ENCODE data around the gene DNAJA1.

DNAJA1 gene

GRCh38 chr9:33044677-33045282, 19.7 kb downstream of the DNAJA1 start:
- Histone ChIP-seq H3K36me3 (ENCODE audit: insufficient read depth, insufficient read length, low read length) (peaks cover 41% of the 10 kb centered on the region), H3K27me3 (ENCODE audit: insufficient read depth, insufficient read length) (no peaks in the 10 kb centered on the region), H3K9ac (ENCODE audit: insufficient read length, low read depth) (peak overlapping the region; percentile 75), H3K4me1 (ENCODE audit: insufficient read depth, insufficient read length) (no peaks in the 10 kb centered on the region), H3K9me3 (ENCODE audit: insufficient read depth, low read length) (no peaks in the 10 kb centered on the region), H3K4me3 (ENCODE audit: insufficient read length, low read depth) (peak overlapping the region; percentile 41)
- DNase-seq (ENCODE audit: low read depth, low spot score): peak; percentile 44
- TF ChIP-seq YY1 (IDR thresholded peaks at IDR 0.05; ENCODE audit: insufficient read depth, insufficient read length): no peak
- no peak for TF ChIP-seq ZNF274 (IDR thresholded peaks at IDR 0.05; ENCODE audit: low read depth, low read length)
- no peak for TF ChIP-seq SUZ12 (IDR thresholded peaks at IDR 0.05; ENCODE audit: extremely low read depth, insufficient read depth, insufficient read length)

GRCh38 chr9:33046061-33046460, 21.0 kb downstream of the DNAJA1 start:
- no peak for DNase-seq (ENCODE audit: low read depth, low spot score)
- TF ChIP-seq YY1 (IDR thresholded peaks at IDR 0.05; ENCODE audit: insufficient read depth, insufficient read length) (no peak), SUZ12 (IDR thresholded peaks at IDR 0.05; ENCODE audit: extremely low read depth, insufficient read depth, insufficient read length) (no peak), ZNF274 (IDR thresholded peaks at IDR 0.05; ENCODE audit: low read depth, low read length) (no peak)
- Histone ChIP-seq H3K4me3 (ENCODE audit: insufficient read length, low read depth) (no peak overlapping the region), H3K9ac (ENCODE audit: insufficient read length, low read depth) (no peak overlapping the region), H3K9me3 (ENCODE audit: insufficient read depth, low read length) (no peaks in the 10 kb centered on the region), H3K4me1 (ENCODE audit: insufficient read depth, insufficient read length) (no peaks in the 10 kb centered on the region), H3K36me3 (ENCODE audit: insufficient read depth, insufficient read length, low read length) (peaks cover 40% of the 10 kb centered on the region), H3K27me3 (ENCODE audit: insufficient read depth, insufficient read length) (no peaks in the 10 kb centered on the region)

- Histone ChIP-seq H3K36me3 (ENCODE audit: insufficient read depth, insufficient read length, low read length) (peaks cover 59% of the 10 kb centered on the region), H3K4me3 (ENCODE audit: insufficient read length, low read depth) (no peak overlapping the region), H3K27me3 (ENCODE audit: insufficient read depth, insufficient read length) (no peaks in the 10 kb centered on the region), H3K9ac (ENCODE audit: insufficient read length, low read depth) (no peak overlapping the region), H3K4me1 (ENCODE audit: insufficient read depth, insufficient read length) (no peaks in the 10 kb centered on the region), H3K9me3 (ENCODE audit: insufficient read depth, low read length) (no peaks in the 10 kb centered on the region)
- no peak for DNase-seq (ENCODE audit: low read depth, low spot score)
- TF ChIP-seq ZNF274 (IDR thresholded peaks at IDR 0.05; ENCODE audit: low read depth, low read length): no peak
- TF ChIP-seq SUZ12 (IDR thresholded peaks at IDR 0.05; ENCODE audit: extremely low read depth, insufficient read depth, insufficient read length): no peak
- TF ChIP-seq YY1 (IDR thresholded peaks at IDR 0.05; ENCODE audit: insufficient read depth, insufficient read length): no peak
Measured at GRCh38 chr9:33048054-33048465, 23.0 kb downstream of the DNAJA1 start.

- peaks cover 76% of the 10 kb centered on the region for H3K36me3 ChIP-seq (ENCODE audit: insufficient read depth, insufficient read length, low read length)
- DNase-seq (ENCODE audit: low read depth, low spot score): no peak
Measured at GRCh38 chr9:33049680-33050361, 24.7 kb downstream of the DNAJA1 start.

GRCh38 chr9:33051144-33051543, 26.1 kb downstream of the DNAJA1 start:
- TF ChIP-seq ZNF274 (IDR thresholded peaks at IDR 0.05; ENCODE audit: low read depth, low read length): no peak
- no peak for TF ChIP-seq SUZ12 (IDR thresholded peaks at IDR 0.05; ENCODE audit: extremely low read depth, insufficient read depth, insufficient read length)
- TF ChIP-seq YY1 (IDR thresholded peaks at IDR 0.05; ENCODE audit: insufficient read depth, insufficient read length): no peak
- DNase-seq (ENCODE audit: low read depth, low spot score): no peak
- H3K36me3 ChIP-seq (ENCODE audit: insufficient read depth, insufficient read length, low read length): peaks cover 86% of the 10 kb centered on the region

More at GRCh38 chr9:33049680-33050361, 24.7 kb downstream of the DNAJA1 start:
- Histone ChIP-seq H3K4me1 (ENCODE audit: insufficient read depth, insufficient read length) (no peaks in the 10 kb centered on the region), H3K27me3 (ENCODE audit: insufficient read depth, insufficient read length) (no peaks in the 10 kb centered on the region), H3K4me3 (ENCODE audit: insufficient read length, low read depth) (no peak overlapping the region), H3K9ac (ENCODE audit: insufficient read length, low read depth) (no peak overlapping the region), H3K9me3 (ENCODE audit: insufficient read depth, low read length) (no peaks in the 10 kb centered on the region)
- TF ChIP-seq SUZ12 (IDR thresholded peaks at IDR 0.05; ENCODE audit: extremely low read depth, insufficient read depth, insufficient read length): no peak
- TF ChIP-seq ZNF274 (IDR thresholded peaks at IDR 0.05; ENCODE audit: low read depth, low read length): no peak
- TF ChIP-seq YY1 (IDR thresholded peaks at IDR 0.05; ENCODE audit: insufficient read depth, insufficient read length): no peak

GRCh38 chr9:33065157-33066076, 40.3 kb downstream of the DNAJA1 start:
- no peaks in the 10 kb centered on the region for H3K9me3 ChIP-seq (ENCODE audit: insufficient read depth, low read length)

More at GRCh38 chr9:33051144-33051543, 26.1 kb downstream of the DNAJA1 start:
- no peak overlapping the region for H3K4me3 ChIP-seq (ENCODE audit: insufficient read length, low read depth)
- H3K9ac ChIP-seq (ENCODE audit: insufficient read length, low read depth): no peak overlapping the region
- H3K9me3 ChIP-seq (ENCODE audit: insufficient read depth, low read length): no peaks in the 10 kb centered on the region
- H3K4me1 ChIP-seq (ENCODE audit: insufficient read depth, insufficient read length): no peaks in the 10 kb centered on the region
- no peaks in the 10 kb centered on the region for H3K27me3 ChIP-seq (ENCODE audit: insufficient read depth, insufficient read length)

More at GRCh38 chr9:33065157-33066076, 40.3 kb downstream of the DNAJA1 start:
- Histone ChIP-seq H3K36me3 (ENCODE audit: insufficient read depth, insufficient read length, low read length) (peaks cover 91% of the 10 kb centered on the region), H3K4me1 (ENCODE audit: insufficient read depth, insufficient read length) (no peaks in the 10 kb centered on the region), H3K27me3 (ENCODE audit: insufficient read depth, insufficient read length) (no peaks in the 10 kb centered on the region), H3K9ac (ENCODE audit: insufficient read length, low read depth) (no peak overlapping the region), H3K4me3 (ENCODE audit: insufficient read length, low read depth) (no peak overlapping the region)
- TF ChIP-seq ZNF274 (IDR thresholded peaks at IDR 0.05; ENCODE audit: low read depth, low read length): no peak
- TF ChIP-seq SUZ12 (IDR thresholded peaks at IDR 0.05; ENCODE audit: extremely low read depth, insufficient read depth, insufficient read length): no peak
- TF ChIP-seq YY1 (IDR thresholded peaks at IDR 0.05; ENCODE audit: insufficient read depth, insufficient read length): no peak
- no peak for DNase-seq (ENCODE audit: low read depth, low spot score)
